HCT116 (cell line): ENCODE results near the gene ZNF628. TPM values are rescaled to one million over a fixed set of nuclear protein-coding genes. Genes with fewer than 3 reads are reported as not detected.
"Not testable (repeated sequence)": the region's sequence is repeated elsewhere in the genome, so short reads cannot be mapped to it uniquely, and the experiment has no call there.

Experiments used
- ATAC-seq: fragments of 200-7000 bp; cut with Tn5 transposase; 2 replicates; pipeline ENCODE4 v1.9.1; 2020; ENCODE audit warnings: mild to moderate bottlenecking, moderate library complexity
- BruUV-seq: library from RNA; stranded (reverse); fragments of 400-500 nt; replicated peaks from 2 replicates; lab custom pipeline; 2021; lab: Mats Ljungman, UMichigan
- CTCF ChIA-PET: fragments of 300-600 bp; sonication (Branson Sonifier 250); formaldehyde crosslinking; loops from one replicate; lab custom pipeline; 2021; ENCODE audit warnings: antibody characterized with exemption; lab: Charles Lee
- POLR2A ChIA-PET: fragments of 300-600, 350-600 bp; sonication (Branson Sonifier 250); formaldehyde crosslinking; loops from one replicate; lab custom pipeline; 2021; ENCODE audit warnings: antibody characterized with exemption; lab: Charles Lee
- RAD21 ChIA-PET, 2 experiments: fragments of 300-600 bp; sonication (Branson Sonifier 250); formaldehyde crosslinking; loops; one replicate each; lab custom pipeline; 2023; ENCODE audit warnings: low total read pairs in 2 of 2; ENCODE audit not compliant: uncharacterized antibody in 2 of 2, unreplicated experiment in 2 of 2, low non-redundant PET in 1 of 2; lab: Charles Lee
- DNase-seq: peaks from one replicate; pipeline ENCODE4 v3.0.0-alpha.2; 2010; ENCODE audit warnings: low read depth, low spot score
- H2AFZ ChIP-seq: fragments of 200-600 bp; shearing (Covaris generic), sonication (generic); 2 replicates; pipeline ENCODE4 v1.6.1; 2017; ENCODE audit warnings: low read depth, mixed run types, mixed read lengths, antibody characterized with exemption, low read length; ENCODE audit not compliant: poor library complexity, severe bottlenecking
- H3K27ac ChIP-seq: 2 replicates; pipeline ENCODE4 v1.5.1; 2012; ENCODE audit warnings: low read depth, low read length
- H3K27me3 ChIP-seq: fragments of 200-600 bp; sonication (generic); 2 replicates; pipeline ENCODE4 v1.6.1; 2016; ENCODE audit warnings: mixed run types, low read length, mixed read lengths; ENCODE audit not compliant: insufficient read depth
- H3K36me3 ChIP-seq, 2 experiments: fragments of 200-500 bp in 1 of 2; fragments of 200-600 bp in 1 of 2; sonication (Bioruptor generic) in 1 of 2; sonication (generic) in 1 of 2; 2 replicates each; pipeline versions ENCODE4 v1.5.1 to v1.6.1; 2014 to 2016; ENCODE audit warnings: low read length in 2 of 2, inconsistent platforms in 1 of 2, mixed read lengths in 1 of 2, mixed run types in 1 of 2; ENCODE audit not compliant: insufficient read depth in 2 of 2, control insufficient read depth in 1 of 2
- H3K4me1 ChIP-seq, 2 experiments: fragments of 200-600 bp in 1 of 2; sonication (generic) in 1 of 2; 2 replicates each; pipeline versions ENCODE4 v1.5.1 to v1.6.1; 2012 to 2017; ENCODE audit warnings: low read length in 2 of 2, inconsistent platforms in 1 of 2, mild to moderate bottlenecking in 1 of 2, mixed read lengths in 1 of 2, mixed run types in 1 of 2, moderate library complexity in 1 of 2; ENCODE audit not compliant: insufficient read depth in 2 of 2, control insufficient read depth in 1 of 2
- H3K4me2 ChIP-seq: fragments of 200-600 bp; sonication (generic); 2 replicates; pipeline ENCODE4 v1.6.1; 2017; ENCODE audit warnings: mixed run types, low read length, mixed read lengths
- H3K4me3 ChIP-seq, 2 experiments: fragments of 200-600 bp in 1 of 2; sonication (generic) in 1 of 2; replicated peaks in 1 of 2; 2 replicates each; pipeline ENCODE4 v1.5.1; 2011 to 2016; ENCODE audit warnings: low read length in 2 of 2, control low read depth in 1 of 2, low read depth in 1 of 2, mild to moderate bottlenecking in 1 of 2, mixed read lengths in 1 of 2, mixed run types in 1 of 2
- H3K79me2 ChIP-seq: fragments of 200-600 bp; sonication (generic); 2 replicates; pipeline ENCODE4 v1.6.1; 2017; ENCODE audit warnings: mild to moderate bottlenecking, mixed run types, low read length, moderate library complexity, mixed read lengths; ENCODE audit not compliant: insufficient read depth
- H3K9ac ChIP-seq: fragments of 200-600 bp; sonication (generic); 2 replicates; pipeline ENCODE4 v1.6.1; 2016; ENCODE audit warnings: low read length, mixed read lengths
- H3K9me2 ChIP-seq: fragments of 200-600 bp; sonication (generic), shearing (Covaris generic); 2 replicates; pipeline ENCODE4 v1.6.1; 2017; ENCODE audit warnings: mixed run types, mild to moderate bottlenecking, moderate library complexity; ENCODE audit not compliant: insufficient read depth
- H3K9me3 ChIP-seq, 2 experiments: fragments of 200-500 bp in 1 of 2; fragments of 200-600 bp in 1 of 2; sonication (Bioruptor generic) in 1 of 2; sonication (generic) in 1 of 2; 2 replicates each; pipeline ENCODE4 v1.6.1; 2014 to 2017; ENCODE audit warnings: low read length in 2 of 2, mixed read lengths in 2 of 2, inconsistent platforms in 1 of 2, low read depth in 1 of 2, mild to moderate bottlenecking in 1 of 2, mixed run types in 1 of 2, moderate library complexity in 1 of 2; ENCODE audit not compliant: control insufficient read depth in 1 of 2, insufficient read depth in 1 of 2
- H4K20me1 ChIP-seq: fragments of 200-600 bp; sonication (generic), shearing (Covaris generic); 2 replicates; pipeline ENCODE4 v1.6.1; 2017; ENCODE audit warnings: mixed run types, mild to moderate bottlenecking, moderate library complexity; ENCODE audit not compliant: insufficient read depth
- EZH2phosphoT487 ChIP-seq: fragments of 200-600 bp; IDR thresholded peaks from 2 replicates; pipeline ENCODE4 v1.6.1; 2018; ENCODE audit warnings: antibody characterized with exemption, borderline replicate concordance
- intact Hi-C: fragments of 100-400 bp; cut with micrococcal nuclease; formaldehyde crosslinking; loops from 2 replicates; pipeline ENCODE4 v1.10.0; 2022
- total RNA-seq: library from RNA; stranded (reverse); gene quantifications from one replicate; pipeline ENCODE4 v1.2.1, GENCODE V29; 2021; ENCODE audit not compliant: unreplicated experiment
- TF ChIP-seq, protein P1 (sequence below): IDR thresholded peaks from 2 replicates; pipeline ENCODE4 v1.6.1; 2012; ENCODE audit warnings: low read depth

ZNF628 gene
- total RNA-seq, 1 experiment from 2014 or later: 14.9 TPM

DNA sequence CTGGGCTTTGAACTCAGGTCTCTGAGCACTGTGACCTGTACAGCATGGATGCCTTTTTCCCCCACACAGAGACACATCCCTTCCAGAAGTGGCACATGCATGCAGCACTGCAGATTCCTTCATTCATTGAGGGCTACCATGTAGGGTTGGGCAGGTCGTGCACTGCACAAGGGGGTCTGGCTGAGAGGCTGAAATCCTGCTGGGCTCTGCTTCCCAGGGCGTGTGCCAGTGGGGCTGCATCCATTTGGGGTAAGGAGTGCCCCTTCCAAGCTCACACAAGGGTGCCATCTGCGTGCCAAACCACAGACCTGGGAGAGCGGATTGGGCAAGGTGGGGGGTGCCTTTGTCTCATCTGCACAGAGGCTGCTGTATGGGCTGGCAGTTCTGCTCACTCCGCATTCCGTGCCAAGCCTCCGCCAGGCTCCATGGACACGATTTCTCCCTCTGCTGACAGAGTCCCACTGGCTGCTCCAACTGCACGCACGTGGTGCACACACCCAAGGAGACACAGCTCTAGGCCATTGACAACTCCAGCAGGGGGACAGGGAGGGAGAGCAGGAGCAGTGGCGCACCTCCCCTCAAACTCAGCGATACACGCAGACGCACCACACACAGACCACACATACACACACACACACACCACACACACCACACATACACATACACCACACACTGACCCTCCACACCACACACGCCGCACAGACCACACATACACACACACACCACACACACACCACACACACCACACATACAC, 28.8 kb upstream of the ZNF628 start (continued):
- TF ChIP-seq, protein P1, sequence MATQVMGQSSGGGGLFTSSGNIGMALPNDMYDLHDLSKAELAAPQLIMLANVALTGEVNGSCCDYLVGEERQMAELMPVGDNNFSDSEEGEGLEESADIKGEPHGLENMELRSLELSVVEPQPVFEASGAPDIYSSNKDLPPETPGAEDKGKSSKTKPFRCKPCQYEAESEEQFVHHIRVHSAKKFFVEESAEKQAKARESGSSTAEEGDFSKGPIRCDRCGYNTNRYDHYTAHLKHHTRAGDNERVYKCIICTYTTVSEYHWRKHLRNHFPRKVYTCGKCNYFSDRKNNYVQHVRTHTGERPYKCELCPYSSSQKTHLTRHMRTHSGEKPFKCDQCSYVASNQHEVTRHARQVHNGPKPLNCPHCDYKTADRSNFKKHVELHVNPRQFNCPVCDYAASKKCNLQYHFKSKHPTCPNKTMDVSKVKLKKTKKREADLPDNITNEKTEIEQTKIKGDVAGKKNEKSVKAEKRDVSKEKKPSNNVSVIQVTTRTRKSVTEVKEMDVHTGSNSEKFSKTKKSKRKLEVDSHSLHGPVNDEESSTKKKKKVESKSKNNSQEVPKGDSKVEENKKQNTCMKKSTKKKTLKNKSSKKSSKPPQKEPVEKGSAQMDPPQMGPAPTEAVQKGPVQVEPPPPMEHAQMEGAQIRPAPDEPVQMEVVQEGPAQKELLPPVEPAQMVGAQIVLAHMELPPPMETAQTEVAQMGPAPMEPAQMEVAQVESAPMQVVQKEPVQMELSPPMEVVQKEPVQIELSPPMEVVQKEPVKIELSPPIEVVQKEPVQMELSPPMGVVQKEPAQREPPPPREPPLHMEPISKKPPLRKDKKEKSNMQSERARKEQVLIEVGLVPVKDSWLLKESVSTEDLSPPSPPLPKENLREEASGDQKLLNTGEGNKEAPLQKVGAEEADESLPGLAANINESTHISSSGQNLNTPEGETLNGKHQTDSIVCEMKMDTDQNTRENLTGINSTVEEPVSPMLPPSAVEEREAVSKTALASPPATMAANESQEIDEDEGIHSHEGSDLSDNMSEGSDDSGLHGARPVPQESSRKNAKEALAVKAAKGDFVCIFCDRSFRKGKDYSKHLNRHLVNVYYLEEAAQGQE: no peak
- TF ChIP-seq EZH2phosphoT487: no peak
- TF ChIP-seq, all 23 proteins: peak for 0

DNA sequence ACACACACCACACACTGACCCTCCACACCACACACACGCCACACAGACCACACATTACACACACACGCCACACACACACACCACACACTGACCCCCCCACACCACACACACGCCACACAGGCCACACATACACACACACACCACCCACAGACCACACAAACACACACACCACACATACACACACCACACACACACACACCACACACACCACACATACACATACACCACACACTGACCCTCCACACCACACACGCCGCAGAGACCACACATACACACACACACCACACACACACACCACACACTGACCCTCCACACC, 28.3 kb upstream of the ZNF628 start:
- H3K9ac ChIP-seq, H3K9me2 ChIP-seq, H3K9me3 ChIP-seq, ATAC-seq, H3K27ac ChIP-seq, H3K79me2 ChIP-seq, BruUV-seq, H3K36me3 ChIP-seq, H3K4me1 ChIP-seq, H3K4me3 ChIP-seq, CTCF ChIA-PET, H3K4me2 ChIP-seq, DNase-seq, H4K20me1 ChIP-seq, H2AFZ ChIP-seq, POLR2A ChIA-PET, RAD21 ChIA-PET: not testable (repeated sequence)
- intact Hi-C loops: loop anchor here (10.0 kb wide), 1 partner anchor 233 kb away; no protein-coding TSS in a partner anchor
- peaks cover 16% of the 10 kb centered on the region; the same call in 1 of the 2 replicates for H3K27me3 ChIP-seq
